Uterus (tissue), 4 donors: ENCODE data around the gene TBC1D5. TPM values are rescaled to one million over a fixed set of nuclear protein-coding genes. Genes with fewer than 3 reads are reported as not detected.
"Not testable (repeated sequence)": the region's sequence is repeated elsewhere in the genome, so short reads cannot be mapped to it uniquely, and the experiment has no call there.

Experiments
- DNase-seq, 2 donors: peaks; one replicate each; pipeline ENCODE4 v3.0.0-alpha.2; 2019 to 2020
- H3K27ac ChIP-seq, 2 donors: fragments of 200-600 bp; sonication (generic); 1 replicate in 1 of 2; 2 replicates in 1 of 2; pipeline ENCODE4 v1.5.1; 2016 to 2018
- H3K27me3 ChIP-seq, 2 donors: fragments of 200-600 bp; sonication (generic); one replicate each; pipeline ENCODE4 v1.5.1; 2018 to 2019; ENCODE audit warnings: control low read depth in 1 of 2
- H3K36me3 ChIP-seq, 2 donors: fragments of 200-600 bp; sonication (generic); one replicate each; pipeline ENCODE4 v1.5.1; 2019; ENCODE audit warnings: control low read depth in 1 of 2
- H3K4me1 ChIP-seq, 2 donors: fragments of 200-600 bp; sonication (generic); one replicate each; pipeline ENCODE4 v1.5.1; 2018 to 2019; ENCODE audit warnings: control low read depth in 1 of 2
- H3K4me3 ChIP-seq, 2 donors: fragments of 200-600 bp; sonication (generic); 1 replicate in 1 of 2; 2 replicates in 1 of 2; pipeline ENCODE4 v1.5.1; 2018 to 2019; ENCODE audit warnings: mild to moderate bottlenecking in 1 of 2
- H3K9me3 ChIP-seq, 2 donors: fragments of 200-600 bp; sonication (generic); one replicate each; pipeline ENCODE4 v1.5.1; 2019; ENCODE audit warnings: control low read depth in 1 of 2
- CTCF ChIP-seq, 4 experiments: fragments of 200-600 bp in 2 of 4; fragments of 450-650 bp in 2 of 4; sonication (generic) in 2 of 4; IDR thresholded peaks; one replicate each; pipeline ENCODE4 v1.5.1; 2016 to 2019; ENCODE audit warnings: antibody characterized with exemption in 4 of 4, mild to moderate bottlenecking in 2 of 4, moderate library complexity in 1 of 4
- POLR2A ChIP-seq, 2 donors: fragments of 450-650 bp; IDR thresholded peaks; one replicate each; pipeline ENCODE4 v1.6.1; 2016; ENCODE audit warnings: antibody characterized with exemption in 2 of 2, mild to moderate bottlenecking in 1 of 2, moderate library complexity in 1 of 2
- intact Hi-C: fragments of 100-400 bp; cut with DNase I; formaldehyde crosslinking; loops from one replicate; pipeline ENCODE4 v1.15.1; 2023; ENCODE audit warnings: low total_unique reads
- total RNA-seq, 4 donors: library from RNA; depleted of rRNA in 3 of 4; stranded (reverse); fragments of >200 nt in 3 of 4; gene quantifications; one replicate each; pipeline versions ENCODE4 v1.1.0 to v1.2.4, GENCODE V29; 2014 to 2023
- donor health status: DM: yes; HTN: yes; CAD: no.

TBC1D5 gene
- total RNA-seq, 4 donors from 2014 or later, result 34.6 to 189 (median 75.6) TPM

GRCh38 chr3:17505856-17506255 lies 236.6 kb downstream of the TBC1D5 start:
- DNase-seq, result no peak
- no peak overlapping the region for H3K4me3 ChIP-seq
- no peaks in the 10 kb centered on the region for H3K9me3 ChIP-seq
- TF ChIP-seq CTCF (IDR thresholded peaks at IDR 0.05) (no peak), POLR2A (IDR thresholded peaks at IDR 0.05) (no peak)
- intact Hi-C loops, result no loop called here
- H3K27ac ChIP-seq, result no peak overlapping the region
- H3K36me3 ChIP-seq, result no peaks in the 10 kb centered on the region
- no peaks in the 10 kb centered on the region for H3K4me1 ChIP-seq
- no peaks in the 10 kb centered on the region for H3K27me3 ChIP-seq

GRCh38 chr3:17501745-17502144 lies 240.7 kb downstream of the TBC1D5 start:
- H3K27ac ChIP-seq, result no peak overlapping the region
- H3K27me3 ChIP-seq, result no peaks in the 10 kb centered on the region
- no peaks in the 10 kb centered on the region for H3K9me3 ChIP-seq
- H3K4me1 ChIP-seq, result no peaks in the 10 kb centered on the region
- DNase-seq, result no peak
- intact Hi-C loops, result no loop called here
- no peak overlapping the region for H3K4me3 ChIP-seq
- TF ChIP-seq CTCF (IDR thresholded peaks at IDR 0.05), result no peak
- TF ChIP-seq POLR2A (IDR thresholded peaks at IDR 0.05), result no peak
- H3K36me3 ChIP-seq, result no peaks in the 10 kb centered on the region

GRCh38 chr3:17500618-17501017 lies 241.8 kb downstream of the TBC1D5 start:
- Histone ChIP-seq H3K9me3 (no peaks in the 10 kb centered on the region), H3K4me3 (no peak overlapping the region), H3K4me1 (no peaks in the 10 kb centered on the region), H3K27ac (no peak overlapping the region), H3K27me3 (no peaks in the 10 kb centered on the region), H3K36me3 (no peaks in the 10 kb centered on the region)
- intact Hi-C loops, result no loop called here
- no peak for DNase-seq
- TF ChIP-seq POLR2A (IDR thresholded peaks at IDR 0.05) (no peak), CTCF (IDR thresholded peaks at IDR 0.05) (no peak)

GRCh38 chr3:17494117-17494809 lies 248.2 kb downstream of the TBC1D5 start:
- DNase-seq, result no peak
- no peak overlapping the region for H3K4me3 ChIP-seq
- intact Hi-C loops, result no loop called here
- H3K27me3 ChIP-seq, result no peaks in the 10 kb centered on the region
- H3K9me3 ChIP-seq, result peaks cover 0 to 8% of the 10 kb centered on the region in 2 donors
- no peak overlapping the region for H3K27ac ChIP-seq
- no peaks in the 10 kb centered on the region for H3K4me1 ChIP-seq
- TF ChIP-seq POLR2A (IDR thresholded peaks at IDR 0.05), result no peak
- TF ChIP-seq CTCF (IDR thresholded peaks at IDR 0.05), result no peak
- no peaks in the 10 kb centered on the region for H3K36me3 ChIP-seq

- Histone ChIP-seq H3K4me3 (no peak overlapping the region), H3K27me3 (no peaks in the 10 kb centered on the region), H3K4me1 (no peaks in the 10 kb centered on the region), H3K9me3 (peaks cover 0 to 8% of the 10 kb centered on the region in 2 donors), H3K36me3 (no peaks in the 10 kb centered on the region), H3K27ac (no peak overlapping the region)
- intact Hi-C loops, result no loop called here
- no peak for TF ChIP-seq POLR2A (IDR thresholded peaks at IDR 0.05)
- no peak for TF ChIP-seq CTCF (IDR thresholded peaks at IDR 0.05)
- no peak for DNase-seq
Observed at GRCh38 chr3:17491601-17492000, 250.8 kb downstream of the TBC1D5 start.

- H3K27ac ChIP-seq, H3K4me1 ChIP-seq, H3K9me3 ChIP-seq, H3K36me3 ChIP-seq, intact Hi-C loops, DNase-seq, H3K4me3 ChIP-seq, H3K27me3 ChIP-seq: not testable (repeated sequence)
Observed at GRCh38 chr3:17491190-17491589, 251.2 kb downstream of the TBC1D5 start.
